CD8-positive, alpha-beta memory T cell (primary cell): Measurements from ENCODE around the gene HIVEP2. TPM values are rescaled to one million over a fixed set of nuclear protein-coding genes. Genes with fewer than 3 reads are reported as not detected.

Source experiments
- CTCF ChIA-PET: fragments of 350-600 bp; sonication (Branson Sonifier 250); formaldehyde crosslinking; loops from one replicate; lab custom pipeline; 2021; ENCODE audit warnings: antibody characterized with exemption; lab: Charles Lee
- POLR2A ChIA-PET: fragments of 350-600 bp; sonication (Branson Sonifier 250); formaldehyde crosslinking; loops from one replicate; lab custom pipeline; 2021; ENCODE audit warnings: antibody characterized with exemption; lab: Charles Lee
- DNase-seq, 5 donors: peaks; one replicate each; pipeline versions ENCODE4 v3.0.0 to v3.0.0-alpha.2; 2020 to 2022; ENCODE audit warnings: mixed read lengths in 1 of 5
- H3K27ac ChIP-seq: one replicate; pipeline ENCODE4 v1.7.0; 2013; ENCODE audit warnings: low read depth, mild to moderate bottlenecking, low read length, moderate library complexity
- H3K27me3 ChIP-seq: 2 replicates; pipeline ENCODE4 v1.7.0; 2013; ENCODE audit warnings: low read length, mild to moderate bottlenecking; ENCODE audit not compliant: insufficient read depth, poor library complexity, severe bottlenecking
- H3K36me3 ChIP-seq: 2 replicates; pipeline ENCODE4 v1.7.0; 2013; ENCODE audit warnings: mild to moderate bottlenecking, low read length, moderate library complexity; ENCODE audit not compliant: insufficient read depth
- H3K4me1 ChIP-seq: 2 replicates; pipeline ENCODE4 v1.7.0; 2013; ENCODE audit warnings: mild to moderate bottlenecking, low read length, moderate library complexity; ENCODE audit not compliant: insufficient read depth
- H3K4me3 ChIP-seq: 2 replicates; pipeline ENCODE4 v1.7.0; 2013; ENCODE audit warnings: mild to moderate bottlenecking, low read length
- H3K9me3 ChIP-seq: 2 replicates; pipeline ENCODE4 v1.7.0; 2013; ENCODE audit warnings: mild to moderate bottlenecking, low read length
- H3K27ac Mint-ChIP-seq, 8 donors: one replicate each; pipeline ENCODE4 v1.8.0; 2020 to 2021; ENCODE audit warnings: mixed read lengths in 8 of 8, mild to moderate bottlenecking in 6 of 8, inconsistent platforms in 3 of 8, moderate library complexity in 3 of 8
- H3K27me3 Mint-ChIP-seq, 2 donors: one replicate each; pipeline ENCODE4 v1.8.0; 2020 to 2021; ENCODE audit warnings: mixed read lengths in 2 of 2, mild to moderate bottlenecking in 1 of 2, moderate library complexity in 1 of 2
- H3K36me3 Mint-ChIP-seq, 3 donors: one replicate each; pipeline ENCODE4 v1.8.0; 2020 to 2021; ENCODE audit warnings: mixed read lengths in 3 of 3, inconsistent platforms in 1 of 3, mild to moderate bottlenecking in 1 of 3
- H3K4me1 Mint-ChIP-seq, 3 donors: one replicate each; pipeline ENCODE4 v1.8.0; 2020 to 2021; ENCODE audit warnings: mixed read lengths in 3 of 3, inconsistent platforms in 1 of 3, mild to moderate bottlenecking in 1 of 3
- H3K4me3 Mint-ChIP-seq, 7 donors: one replicate each; pipeline ENCODE4 v1.8.0; 2020 to 2021; ENCODE audit warnings: mixed read lengths in 7 of 7, mild to moderate bottlenecking in 6 of 7, moderate library complexity in 4 of 7, inconsistent platforms in 2 of 7
- H3K9me3 Mint-ChIP-seq, 5 donors: one replicate each; pipeline ENCODE4 v1.8.0; 2020 to 2022; ENCODE audit warnings: mixed read lengths in 5 of 5, mild to moderate bottlenecking in 3 of 5, moderate library complexity in 2 of 5, inconsistent platforms in 1 of 5
- polyA plus RNA-seq: library from polyadenylated mRNA; unstranded; fragments of 300-500 nt; fragmentation: Illumina TruSeq; gene quantifications from one replicate; pipeline ENCODE4 v1.2.3, GENCODE V29; 2021
- total RNA-seq, 2 experiments: library from RNA; stranded (reverse); gene quantifications; one replicate each; pipeline ENCODE4 v1.2.3, GENCODE V29; 2021

Gene HIVEP2
- total and polyA plus RNA-seq, 3 experiments from 2014 or later: 15.4 to 37.2 (median 37.1) TPM

GRCh38 chr6:142935553-142936517, 9.1 kb downstream of the HIVEP2 start:
- Histone ChIP-seq H3K9me3 (no peaks in the 10 kb centered on the region), H3K27ac (no peak overlapping the region), H3K27me3 (no peaks in the 10 kb centered on the region), H3K4me3 (peak overlapping the region; percentile 9), H3K36me3 (no peaks in the 10 kb centered on the region), H3K4me1 (peaks cover 94% of the 10 kb centered on the region)
- peak overlapping the region; percentile 85 to 92 (median 89) for H3K4me3 Mint-ChIP-seq
- H3K4me1 Mint-ChIP-seq: peaks cover 86 to 100% (median 100%) of the 10 kb centered on the region in 3 donors
- H3K9me3 Mint-ChIP-seq: no peaks in the 10 kb centered on the region
- ChIA-PET CTCF (interaction anchor here (0.7 to 1.9 kb wide), 5 partner anchors 8 to 116 kb away, joined by 4 to 8 read pairs (median 5); no protein-coding TSS in a partner anchor), POLR2A (interaction anchor here (0.7 to 1.3 kb wide), 6 partner anchors 8 to 201 kb away, joined by 3 to 5 read pairs (median 4); no protein-coding TSS in a partner anchor)
- H3K27me3 Mint-ChIP-seq: no peaks in the 10 kb centered on the region
- DNase-seq: peak in 4 of 5 donors; percentile 45 to 75 (median 50)
- peak overlapping the region; percentile 89 to 99 (median 96) for H3K27ac Mint-ChIP-seq
- peaks cover 0 to 21% (median 1%) of the 10 kb centered on the region in 3 donors for H3K36me3 Mint-ChIP-seq

- no peaks in the 10 kb centered on the region for H3K9me3 ChIP-seq
- H3K27me3 ChIP-seq: no peaks in the 10 kb centered on the region
- H3K36me3 Mint-ChIP-seq: peaks cover 0 to 26% (median 1%) of the 10 kb centered on the region in 3 donors
- H3K4me3 ChIP-seq: no peak overlapping the region
- ChIA-PET POLR2A (interaction anchor here (1.0 to 1.3 kb wide), 5 partner anchors 8 to 92 kb away, joined by 3 to 5 read pairs (median 3); no protein-coding TSS in a partner anchor), CTCF (interaction anchor here (1.9 kb wide), 2 partner anchors 9 to 115 kb away, joined by 4 to 8 read pairs; no protein-coding TSS in a partner anchor)
- peak overlapping the region; percentile 89 to 99 (median 96) for H3K27ac Mint-ChIP-seq
- H3K27ac ChIP-seq: no peak overlapping the region
- H3K9me3 Mint-ChIP-seq: no peaks in the 10 kb centered on the region
- no peak for DNase-seq
- no peaks in the 10 kb centered on the region for H3K36me3 ChIP-seq
- peaks cover 94% of the 10 kb centered on the region for H3K4me1 ChIP-seq
- H3K4me3 Mint-ChIP-seq: peak overlapping the region; percentile 33 to 92 (median 88)
- no peaks in the 10 kb centered on the region for H3K27me3 Mint-ChIP-seq
- H3K4me1 Mint-ChIP-seq: peaks cover 89 to 100% (median 100%) of the 10 kb centered on the region in 3 donors
These were observed 10.4 kb downstream of the HIVEP2 start for GRCh38 chr6:142934599-142934998.

- Histone ChIP-seq H3K36me3 (no peaks in the 10 kb centered on the region), H3K4me3 (no peak overlapping the region), H3K4me1 (peaks cover 94% of the 10 kb centered on the region), H3K27me3 (no peaks in the 10 kb centered on the region), H3K27ac (no peak overlapping the region), H3K9me3 (no peaks in the 10 kb centered on the region)
- Mint-ChIP-seq H3K4me1 (peaks cover 89 to 100% (median 100%) of the 10 kb centered on the region in 3 donors), H3K27ac (peak overlapping the region; percentile 89 to 99 (median 96)), H3K4me3 (peak overlapping the region in 6 of 7 donors; percentile 85 to 92 (median 88)), H3K36me3 (peaks cover 0 to 23% (median 1%) of the 10 kb centered on the region in 3 donors), H3K9me3 (no peaks in the 10 kb centered on the region), H3K27me3 (no peaks in the 10 kb centered on the region)
- no peak for DNase-seq
- ChIA-PET POLR2A (interaction anchor here (0.5 kb wide), 1 partner anchor 30 kb away, joined by 4 read pairs; no protein-coding TSS in a partner anchor), CTCF (interaction anchor here (1.7 kb wide), 1 partner anchor 13 kb away, joined by 3 read pairs; no protein-coding TSS in a partner anchor)
These were observed 10.9 kb downstream of the HIVEP2 start for GRCh38 chr6:142934106-142934505.

- Histone ChIP-seq H3K27ac (no peak overlapping the region), H3K4me3 (no peak overlapping the region), H3K36me3 (no peaks in the 10 kb centered on the region), H3K9me3 (no peaks in the 10 kb centered on the region), H3K27me3 (no peaks in the 10 kb centered on the region), H3K4me1 (peaks cover 96% of the 10 kb centered on the region)
- DNase-seq: no peak
- H3K27ac Mint-ChIP-seq: peak overlapping the region; percentile 22 to 99 (median 96)
- H3K27me3 Mint-ChIP-seq: no peaks in the 10 kb centered on the region
- H3K4me1 Mint-ChIP-seq: peaks cover 90 to 100% (median 100%) of the 10 kb centered on the region in 3 donors
- peaks cover 0 to 25% (median 1%) of the 10 kb centered on the region in 3 donors for H3K36me3 Mint-ChIP-seq
- peak overlapping the region in 6 of 7 donors; percentile 16 to 92 (median 86) for H3K4me3 Mint-ChIP-seq
- H3K9me3 Mint-ChIP-seq: no peaks in the 10 kb centered on the region
- ChIA-PET CTCF (interaction anchor here (1.7 kb wide), 1 partner anchor 13 kb away, joined by 3 read pairs; no protein-coding TSS in a partner anchor), POLR2A (interaction anchor here (0.5 kb wide), 1 partner anchor 29 kb away, joined by 4 read pairs; no protein-coding TSS in a partner anchor)
These were observed 11.3 kb downstream of the HIVEP2 start for GRCh38 chr6:142933701-142934100.

GRCh38 chr6:142932889-142933288, 12.1 kb downstream of the HIVEP2 start:
- ChIA-PET POLR2A (interaction anchor here (1.0 kb wide), 1 partner anchor 29 kb away, joined by 5 read pairs; no protein-coding TSS in a partner anchor), CTCF (interaction anchor here (1.7 kb wide), 1 partner anchor 14 kb away, joined by 3 read pairs; no protein-coding TSS in a partner anchor)
- Mint-ChIP-seq H3K9me3 (no peaks in the 10 kb centered on the region), H3K4me1 (peaks cover 88 to 95% (median 95%) of the 10 kb centered on the region in 3 donors), H3K27ac (peak overlapping the region; percentile 58 to 99 (median 88)), H3K4me3 (peak overlapping the region; percentile 41 to 92 (median 73)), H3K27me3 (no peaks in the 10 kb centered on the region), H3K36me3 (peaks cover 0 to 30% (median 1%) of the 10 kb centered on the region in 3 donors)
- Histone ChIP-seq H3K4me1 (peaks cover 91% of the 10 kb centered on the region), H3K27me3 (no peaks in the 10 kb centered on the region), H3K36me3 (no peaks in the 10 kb centered on the region), H3K9me3 (no peaks in the 10 kb centered on the region), H3K4me3 (no peak overlapping the region), H3K27ac (no peak overlapping the region)
- DNase-seq: no peak

- H3K4me3 ChIP-seq: no peak overlapping the region
- CTCF ChIA-PET: interaction anchor here (0.6 to 1.3 kb wide), 4 partner anchors 14 to 64 kb away, joined by 3 read pairs; no protein-coding TSS in a partner anchor
- no peaks in the 10 kb centered on the region for H3K9me3 ChIP-seq
- H3K4me1 ChIP-seq: peaks cover 76% of the 10 kb centered on the region
- H3K27me3 ChIP-seq: no peaks in the 10 kb centered on the region
- no peaks in the 10 kb centered on the region for H3K9me3 Mint-ChIP-seq
- H3K27ac ChIP-seq: no peak overlapping the region
- no peaks in the 10 kb centered on the region for H3K27me3 Mint-ChIP-seq
- DNase-seq: no peak
- H3K27ac Mint-ChIP-seq: peak overlapping the region; percentile 77 to 100 (median 94)
- POLR2A ChIA-PET: interaction anchor here (0.9 to 1.7 kb wide), 2 partner anchors 22 to 24 kb away, joined by 3 to 6 read pairs; no protein-coding TSS in a partner anchor
- peaks cover 0 to 31% (median 1%) of the 10 kb centered on the region in 3 donors for H3K36me3 Mint-ChIP-seq
- peaks cover 78 to 81% (median 81%) of the 10 kb centered on the region in 3 donors for H3K4me1 Mint-ChIP-seq
- H3K36me3 ChIP-seq: no peaks in the 10 kb centered on the region
- peak overlapping the region in 6 of 7 donors; percentile 77 to 96 (median 94) for H3K4me3 Mint-ChIP-seq
These were observed 15.1 kb downstream of the HIVEP2 start for GRCh38 chr6:142929751-142930358.

- H3K27me3 ChIP-seq: no peaks in the 10 kb centered on the region
- H3K27ac ChIP-seq: peak overlapping the region; percentile 97
- peak overlapping the region; percentile 92 for H3K4me3 ChIP-seq
- Mint-ChIP-seq H3K36me3 (peaks cover 0 to 34% (median 0%) of the 10 kb centered on the region in 3 donors), H3K27ac (peak overlapping the region; percentile 93 to 100 (median 98)), H3K4me3 (peak overlapping the region; percentile 89 to 98 (median 94)), H3K4me1 (peaks cover 64 to 78% (median 77%) of the 10 kb centered on the region in 3 donors), H3K27me3 (no peaks in the 10 kb centered on the region), H3K9me3 (no peaks in the 10 kb centered on the region)
- H3K4me1 ChIP-seq: peaks cover 64% of the 10 kb centered on the region
- no peaks in the 10 kb centered on the region for H3K36me3 ChIP-seq
- CTCF ChIA-PET: interaction anchor here (0.9 to 3.8 kb wide), 7 partner anchors 8 to 73 kb away, joined by 3 to 26 read pairs (median 6); no protein-coding TSS in a partner anchor
- H3K9me3 ChIP-seq: no peaks in the 10 kb centered on the region
- POLR2A ChIA-PET: interaction anchor here (0.6 to 4.2 kb wide), 13 partner anchors 8 to 132 kb away, joined by 3 to 60 read pairs (median 8); partner anchors contain the start of gene HIVEP2
- DNase-seq: peak in 2 of 5 donors; percentile 41 to 58
These were observed 17.1 kb downstream of the HIVEP2 start for GRCh38 chr6:142927904-142928303.
